Hepatocyte (in vitro differentiated cells): ENCODE data around the gene NAXD.

ENCODE experiments used
- CTCF ChIP-seq: fragments of 200-600 bp; sonication (generic); IDR thresholded peaks from 2 replicates; pipeline ENCODE4 v1.5.1; 2016; ENCODE audit warnings: antibody characterized with exemption, mild to moderate bottlenecking; ENCODE audit not compliant: poor library complexity
- EZH2 ChIP-seq: fragments of 200-600 bp; sonication (generic); IDR thresholded peaks from 2 replicates; pipeline ENCODE4 v1.6.1; 2016; ENCODE audit warnings: antibody characterized with exemption, mild to moderate bottlenecking, borderline replicate concordance
- EZH2phosphoT487 ChIP-seq: fragments of 200-600 bp; sonication (generic); IDR thresholded peaks from one replicate; pipeline ENCODE4 v1.6.1; 2018; ENCODE audit warnings: antibody characterized with exemption, mild to moderate bottlenecking, low read depth, moderate library complexity; ENCODE audit not compliant: unreplicated experiment, severe bottlenecking

GRCh38 chr13:110576070-110576394, 39.3 kb upstream of the NAXD start:
- no peak for TF ChIP-seq CTCF
- TF ChIP-seq EZH2, result no peak
- TF ChIP-seq EZH2phosphoT487, result no peak
